Body of pancreas (tissue), 4 donors: ENCODE results near the gene C5orf46.

Source experiments
- CTCF ChIP-seq, 7 experiments: fragments of 450-650 bp in 4 of 7; fragments of 200-600 bp in 3 of 7; sonication (generic) in 3 of 7; IDR thresholded peaks; one replicate each; pipeline ENCODE4 v1.5.1; 2016 to 2019; ENCODE audit warnings: antibody characterized with exemption in 7 of 7
- POLR2A ChIP-seq, 3 donors: fragments of 450-650 bp; IDR thresholded peaks; one replicate each; pipeline ENCODE4 v1.6.1; 2016; ENCODE audit warnings: antibody characterized with exemption in 3 of 3, mild to moderate bottlenecking in 2 of 3

GRCh38 chr5:147925020-147925419 lies 18.7 kb upstream of the C5orf46 start:
- TF ChIP-seq POLR2A (IDR thresholded peaks at IDR 0.05) (no peak), CTCF (IDR thresholded peaks at IDR 0.05) (no peak)
